ENCODE results near the gene TIAM2. TPM values are rescaled to one million over a fixed set of nuclear protein-coding genes. Genes with fewer than 3 reads are reported as not detected.

TIAM2 gene
- total RNA-seq, 2 donors from 2014 or later: 3.1 to 6.6 TPM

GRCh38 chr6:155253337-155253736, 258.2 kb downstream of the TIAM2 start:
- intact Hi-C loops (cut with DNase I): no loop called here
- DNase-seq: no peak
- no peaks in the 10 kb centered on the region for H3K36me3 ChIP-seq (replicated peaks in 1 of 2; ENCODE audit: insufficient read depth in 1 of 2, low read depth in 2 of 2)
- H3K27me3 ChIP-seq: no peaks in the 10 kb centered on the region
- TF ChIP-seq POLR2A (IDR thresholded peaks at IDR 0.05) (no peak), CTCF (IDR thresholded peaks at IDR 0.05) (no peak)
- H3K4me3 ChIP-seq: no peak overlapping the region
- no peak for ATAC-seq
- H3K4me1 ChIP-seq: no peaks in the 10 kb centered on the region
- 33 to 47% methylated on average over 1 of the region's 1 CpG for WGBS, 2 donors
- H3K9me3 ChIP-seq: no peaks in the 10 kb centered on the region
- H3K27ac ChIP-seq: no peak overlapping the region

GRCh38 chr6:155254139-155254538, 259.0 kb downstream of the TIAM2 start:
- WGBS, 2 donors: 84 to 86% methylated on average over 10 of the region's 10 CpGs
- DNase-seq: no peak
- intact Hi-C loops (cut with DNase I): no loop called here
- TF ChIP-seq POLR2A (IDR thresholded peaks at IDR 0.05) (no peak), CTCF (IDR thresholded peaks at IDR 0.05) (no peak)
- H3K4me1 ChIP-seq: no peaks in the 10 kb centered on the region
- H3K9me3 ChIP-seq: no peaks in the 10 kb centered on the region
- no peak for ATAC-seq
- no peaks in the 10 kb centered on the region for H3K36me3 ChIP-seq (replicated peaks in 1 of 2; ENCODE audit: insufficient read depth in 1 of 2, low read depth in 2 of 2)
- H3K4me3 ChIP-seq: no peak overlapping the region
- H3K27me3 ChIP-seq: no peaks in the 10 kb centered on the region
- no peak overlapping the region for H3K27ac ChIP-seq

GRCh38 chr6:155256122-155256795, 261.1 kb downstream of the TIAM2 start:
- Histone ChIP-seq H3K27ac (no peak overlapping the region), H3K4me1 (no peaks in the 10 kb centered on the region), H3K27me3 (no peaks in the 10 kb centered on the region), H3K4me3 (no peak overlapping the region), H3K9me3 (no peaks in the 10 kb centered on the region), H3K36me3 (replicated peaks in 1 of 2; ENCODE audit: insufficient read depth in 1 of 2, low read depth in 2 of 2) (peaks cover 0 to 3% of the 10 kb centered on the region in 2 donors)
- ATAC-seq: no peak
- no peak for DNase-seq
- TF ChIP-seq CTCF (IDR thresholded peaks at IDR 0.05): no peak
- no peak for TF ChIP-seq POLR2A (IDR thresholded peaks at IDR 0.05)
- intact Hi-C loops (cut with DNase I): no loop called here
- WGBS, 2 donors: 84 to 87% methylated on average over 9 to 13 of the region's 13 CpGs

GRCh38 chr6:155257796-155258195, 262.7 kb downstream of the TIAM2 start:
- Histone ChIP-seq H3K4me1 (no peaks in the 10 kb centered on the region), H3K27ac (no peak overlapping the region), H3K27me3 (no peaks in the 10 kb centered on the region), H3K9me3 (no peaks in the 10 kb centered on the region), H3K4me3 (no peak overlapping the region), H3K36me3 (replicated peaks in 1 of 2; ENCODE audit: insufficient read depth in 1 of 2, low read depth in 2 of 2) (peaks cover 0 to 3% of the 10 kb centered on the region in 2 donors)
- DNase-seq: no peak
- intact Hi-C loops (cut with DNase I): no loop called here
- TF ChIP-seq CTCF (IDR thresholded peaks at IDR 0.05): no peak
- no peak for TF ChIP-seq POLR2A (IDR thresholded peaks at IDR 0.05)
- WGBS, 2 donors: 93 to 96% methylated on average over 9 of the region's 9 CpGs
- no peak for ATAC-seq

- 90 to 94% methylated on average over 3 of the region's 3 CpGs for WGBS, 2 donors
- Histone ChIP-seq H3K27me3 (no peaks in the 10 kb centered on the region), H3K4me1 (no peaks in the 10 kb centered on the region), H3K9me3 (no peaks in the 10 kb centered on the region), H3K27ac (no peak overlapping the region), H3K36me3 (replicated peaks in 1 of 2; ENCODE audit: insufficient read depth in 1 of 2, low read depth in 2 of 2) (peaks cover 0 to 3% of the 10 kb centered on the region in 2 donors), H3K4me3 (no peak overlapping the region)
- ATAC-seq: no peak
- TF ChIP-seq CTCF (IDR thresholded peaks at IDR 0.05): no peak
- TF ChIP-seq POLR2A (IDR thresholded peaks at IDR 0.05): no peak
- intact Hi-C loops (cut with DNase I): no loop called here
- DNase-seq: no peak
These were observed 264.1 kb downstream of the TIAM2 start for GRCh38 chr6:155259204-155259603.
